ENCODE measurements around the gene CCDC197. TPM values are rescaled to one million over a fixed set of nuclear protein-coding genes. Genes with fewer than 3 reads are reported as not detected.

The CCDC197 gene
- total RNA-seq, 1 experiment from 2014 or later: not detected

- no peak for DNase-seq (ENCODE audit: low read depth)
These were observed 45.5 kb downstream of the CCDC197 start for GRCh38 chr14:94042433-94043091.

GRCh38 chr14:94043111-94043755 lies 46.1 kb downstream of the CCDC197 start:
- DNase-seq (ENCODE audit: low read depth): no peak

GRCh38 chr14:94043756-94044475 lies 46.8 kb downstream of the CCDC197 start:
- no peak for DNase-seq (ENCODE audit: low read depth)

GRCh38 chr14:94044476-94045091 lies 47.5 kb downstream of the CCDC197 start:
- no peak for DNase-seq (ENCODE audit: low read depth)

- no peak for DNase-seq (ENCODE audit: low read depth)
These were observed 48.0 kb downstream of the CCDC197 start for GRCh38 chr14:94045101-94045500.

- DNase-seq (ENCODE audit: low read depth): no peak
These were observed 48.7 kb downstream of the CCDC197 start for GRCh38 chr14:94045563-94046345.

- no peak for DNase-seq (ENCODE audit: low read depth)
These were observed 49.7 kb downstream of the CCDC197 start for GRCh38 chr14:94046696-94047250.

- no peak for DNase-seq (ENCODE audit: low read depth)
These were observed 50.5 kb downstream of the CCDC197 start for GRCh38 chr14:94047581-94047980.

- DNase-seq (ENCODE audit: low read depth): no peak
These were observed 51.9 kb downstream of the CCDC197 start for GRCh38 chr14:94048691-94049624.

GRCh38 chr14:94049625-94050023 lies 52.5 kb downstream of the CCDC197 start:
- DNase-seq (ENCODE audit: low read depth): no peak

- no peak for DNase-seq (ENCODE audit: low read depth)
These were observed 53.3 kb downstream of the CCDC197 start for GRCh38 chr14:94050231-94050880.

GRCh38 chr14:94051115-94051514 lies 54.0 kb downstream of the CCDC197 start:
- no peak for DNase-seq (ENCODE audit: low read depth)

GRCh38 chr14:94051779-94052178 lies 54.7 kb downstream of the CCDC197 start:
- DNase-seq (ENCODE audit: low read depth): no peak

- DNase-seq (ENCODE audit: low read depth): no peak
These were observed 55.1 kb downstream of the CCDC197 start for GRCh38 chr14:94052199-94052598.

GRCh38 chr14:94052662-94053061 lies 55.6 kb downstream of the CCDC197 start:
- DNase-seq (ENCODE audit: low read depth): no peak

- DNase-seq (ENCODE audit: low read depth): no peak
These were observed 57.3 kb downstream of the CCDC197 start for GRCh38 chr14:94054401-94054800.

GRCh38 chr14:94054936-94055335 lies 57.8 kb downstream of the CCDC197 start:
- DNase-seq (ENCODE audit: low read depth): no peak

GRCh38 chr14:94056579-94057308 lies 59.6 kb downstream of the CCDC197 start:
- DNase-seq (ENCODE audit: low read depth): no peak

GRCh38 chr14:94058128-94058673 lies 61.1 kb downstream of the CCDC197 start:
- no peak for DNase-seq (ENCODE audit: low read depth)

All from M059J (cell line).